Measurements from ENCODE around the gene GTPBP8.

DNA sequence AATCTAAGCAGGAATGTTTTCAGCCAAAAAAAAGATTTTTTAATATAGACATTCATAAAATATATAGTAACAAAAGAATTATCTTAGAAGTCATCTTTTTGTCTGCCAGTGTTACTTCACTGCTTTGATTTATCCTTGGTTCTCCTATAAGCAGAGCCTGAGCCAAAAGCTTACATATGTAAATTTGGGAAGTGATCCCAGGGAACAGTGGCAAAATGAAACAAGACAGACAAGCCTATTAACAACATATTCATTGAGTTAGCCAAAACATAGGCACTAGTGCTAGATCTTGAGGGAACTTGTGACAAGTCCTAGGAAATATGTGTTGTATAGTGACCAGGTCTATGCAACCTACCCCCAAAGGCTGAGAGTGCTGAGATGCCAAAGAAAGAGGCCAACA, 11.3 kb downstream of the GTPBP8 start:
- no peak for TF ChIP-seq EZH2 (IDR thresholded peaks at IDR 0.05; ENCODE audit: borderline replicate concordance, insufficient read depth, low read depth, low read length, poor library complexity, severe bottlenecking)
- no peak for TF ChIP-seq CTCF (IDR thresholded peaks at IDR 0.05)

All from B cell (primary cell).